SU-DHL-6 (cell line): ENCODE data around the gene ACTN4.

ENCODE experiments used
- CTCF ChIP-seq: fragments of 200-600 bp; sonication (generic); IDR thresholded peaks from one replicate; pipeline ENCODE4 v1.5.1; 2017; ENCODE audit warnings: antibody characterized with exemption, mild to moderate bottlenecking, low read length, moderate library complexity; ENCODE audit not compliant: insufficient read depth, poor library complexity, severe bottlenecking
- EZH2phosphoT487 ChIP-seq: fragments of 200-600 bp; sonication (generic), shearing (Covaris generic); conservative IDR thresholded peaks from 2 replicates; pipeline ENCODE4 v1.6.1; 2018; ENCODE audit warnings: mild to moderate bottlenecking, antibody characterized with exemption, low read length, moderate library complexity, mixed read lengths

GRCh38 chr19:38766276-38767047 is 119.0 kb downstream of the ACTN4 start:
- no peak for TF ChIP-seq CTCF
- TF ChIP-seq EZH2phosphoT487, result no peak
